Kidney capillary endothelial cell (primary cell): ENCODE measurements around the gene TMEM178A.
"Not testable (repeated sequence)": the region's sequence is repeated elsewhere in the genome, so short reads cannot be mapped to it uniquely, and the experiment has no call there.

Experiments
- DNase-seq: peaks from one replicate; pipeline ENCODE4 v3.0.0-alpha.2; 2018; ENCODE audit warnings: low spot score

Gene TMEM178A

GRCh38 chr2:39665811-39666490 is at the start of gene TMEM178A:
Gene TMEM178A, plus strand, starts transcription at chr2:39665917. Its CDS starts 58 bp downstream, at chr2:39665975.
- no peak for DNase-seq

- no peak for DNase-seq
Observed at GRCh38 chr2:39618236-39618635, 47.5 kb upstream of the TMEM178A start.

GRCh38 chr2:39618736-39619135 is 47.0 kb upstream of the TMEM178A start:
- no peak for DNase-seq

- peak; percentile 54 for DNase-seq
Observed at GRCh38 chr2:39620067-39620466, 45.6 kb upstream of the TMEM178A start.

GRCh38 chr2:39621596-39621995 is 44.1 kb upstream of the TMEM178A start:
- DNase-seq, result no peak

GRCh38 chr2:39622860-39623259 is 42.9 kb upstream of the TMEM178A start:
- no peak for DNase-seq

- DNase-seq, result no peak
Observed at GRCh38 chr2:39623917-39624316, 41.8 kb upstream of the TMEM178A start.

GRCh38 chr2:39625193-39625926 is 40.4 kb upstream of the TMEM178A start:
- no peak for DNase-seq

GRCh38 chr2:39625927-39626270 is 39.8 kb upstream of the TMEM178A start:
- no peak for DNase-seq

GRCh38 chr2:39628346-39628745 is 37.4 kb upstream of the TMEM178A start:
- not testable (repeated sequence) for DNase-seq

GRCh38 chr2:39629646-39630045 is 36.1 kb upstream of the TMEM178A start:
- DNase-seq, result no peak

GRCh38 chr2:39631256-39631655 is 34.5 kb upstream of the TMEM178A start:
- no peak for DNase-seq

GRCh38 chr2:39631718-39632117 is 34.0 kb upstream of the TMEM178A start:
- DNase-seq, result no peak

- DNase-seq, result no peak
Observed at GRCh38 chr2:39632876-39633275, 32.8 kb upstream of the TMEM178A start.

- DNase-seq, result no peak
Observed at GRCh38 chr2:39636306-39636705, 29.4 kb upstream of the TMEM178A start.

- no peak for DNase-seq
Observed at GRCh38 chr2:39638581-39638980, 27.1 kb upstream of the TMEM178A start.

GRCh38 chr2:39640107-39640506 is 25.6 kb upstream of the TMEM178A start:
- no peak for DNase-seq

- no peak for DNase-seq
Observed at GRCh38 chr2:39640681-39641080, 25.0 kb upstream of the TMEM178A start.

GRCh38 chr2:39641635-39642034 is 24.1 kb upstream of the TMEM178A start:
- no peak for DNase-seq

- DNase-seq, result peak; percentile 70
Observed at GRCh38 chr2:39642051-39642718, 23.5 kb upstream of the TMEM178A start.

GRCh38 chr2:39645826-39646225 is 19.9 kb upstream of the TMEM178A start:
- DNase-seq, result no peak

GRCh38 chr2:39646267-39646666 is 19.4 kb upstream of the TMEM178A start:
- DNase-seq, result no peak

- no peak for DNase-seq
Observed at GRCh38 chr2:39647104-39647765, 18.5 kb upstream of the TMEM178A start.
